GM19463 (cell line): Measurements from ENCODE around the gene GNA14.
"Not testable (repeated sequence)": the region's sequence is repeated elsewhere in the genome, so short reads cannot be mapped to it uniquely, and the experiment has no call there.

ENCODE experiments used
- ATAC-seq: cut with Tn5 transposase; IDR thresholded peaks from one replicate; pipeline ENCODE4 v1.9.1; 2021; ENCODE audit warnings: mild to moderate bottlenecking, moderate library complexity; ENCODE audit not compliant: unreplicated experiment

GNA14 gene

GRCh38 chr9:77648234-77649108, at the start of gene GNA14:
GNA14 (minus strand) TSS chr9:77648322; CDS start chr9:77647793, 529 bp downstream.
- ATAC-seq, result no peak

- no peak for ATAC-seq
Observed at GRCh38 chr9:77697238-77697984, 49.3 kb upstream of the GNA14 start.

DNA sequence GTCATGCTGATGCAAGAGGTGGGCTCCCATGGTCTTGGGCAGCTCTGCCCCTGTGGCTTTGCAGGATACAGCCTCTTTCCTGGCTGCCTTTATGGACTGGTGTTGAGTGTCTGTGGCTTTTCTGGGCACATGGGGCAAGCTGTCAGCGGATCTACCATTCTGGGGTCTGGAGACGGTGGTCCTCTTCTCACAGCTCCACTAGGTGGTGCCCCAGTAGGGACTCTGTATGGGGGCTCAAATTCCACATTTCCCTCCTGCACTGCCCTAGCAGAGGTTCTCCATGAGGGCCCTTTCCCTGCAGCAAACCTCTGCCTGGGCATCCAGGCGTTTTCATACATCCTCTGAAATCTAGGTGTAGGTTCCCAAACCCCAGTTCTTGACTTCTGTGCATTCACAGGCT, 42.6 kb upstream of the GNA14 start:
- not testable (repeated sequence) for ATAC-seq

DNA sequence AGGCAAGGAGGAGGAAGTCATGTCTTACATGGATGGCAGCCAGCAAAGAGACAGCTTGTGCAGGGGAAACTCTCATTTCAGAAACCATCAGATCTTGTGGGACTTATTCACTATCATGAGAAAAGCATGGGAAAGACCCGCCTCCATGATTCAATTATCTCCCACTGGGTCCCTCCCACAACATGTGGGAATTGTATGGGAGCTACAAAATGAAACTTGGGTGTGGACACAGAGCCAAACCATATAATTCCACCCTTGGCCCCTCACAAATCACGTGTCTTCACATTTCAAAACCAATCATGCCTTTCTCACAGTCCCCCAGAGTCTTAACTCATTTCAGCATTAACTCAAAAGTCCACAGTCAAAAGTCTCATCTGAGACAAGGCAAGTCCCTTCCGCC, 42.0 kb upstream of the GNA14 start:
- ATAC-seq, result not testable (repeated sequence)

GRCh38 chr9:77687737-77688136, 39.6 kb upstream of the GNA14 start:
- ATAC-seq, result not testable (repeated sequence)

GRCh38 chr9:77680581-77680980, 32.5 kb upstream of the GNA14 start:
- no peak for ATAC-seq

- ATAC-seq, result no peak
Observed at GRCh38 chr9:77679661-77680368, 31.7 kb upstream of the GNA14 start.

DNA sequence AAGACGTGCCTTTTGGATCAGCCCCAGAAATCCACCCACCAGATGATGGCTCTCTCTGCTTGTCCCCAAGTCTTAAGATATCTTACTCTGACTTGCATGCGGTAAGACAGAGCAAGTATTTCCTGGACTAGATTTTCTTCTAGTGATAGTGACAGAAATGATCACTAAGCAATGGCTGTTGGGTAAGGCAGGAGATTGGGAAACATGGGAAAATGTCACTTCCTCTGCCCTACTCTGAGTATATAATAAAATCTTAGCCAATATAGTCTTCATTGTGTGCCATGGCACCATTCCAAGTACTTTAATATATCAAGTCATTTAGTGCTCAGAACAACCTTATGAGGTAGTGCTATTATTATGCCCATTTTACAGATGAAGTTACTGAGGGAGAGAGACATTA, 31.0 kb upstream of the GNA14 start:
- no peak for ATAC-seq

DNA sequence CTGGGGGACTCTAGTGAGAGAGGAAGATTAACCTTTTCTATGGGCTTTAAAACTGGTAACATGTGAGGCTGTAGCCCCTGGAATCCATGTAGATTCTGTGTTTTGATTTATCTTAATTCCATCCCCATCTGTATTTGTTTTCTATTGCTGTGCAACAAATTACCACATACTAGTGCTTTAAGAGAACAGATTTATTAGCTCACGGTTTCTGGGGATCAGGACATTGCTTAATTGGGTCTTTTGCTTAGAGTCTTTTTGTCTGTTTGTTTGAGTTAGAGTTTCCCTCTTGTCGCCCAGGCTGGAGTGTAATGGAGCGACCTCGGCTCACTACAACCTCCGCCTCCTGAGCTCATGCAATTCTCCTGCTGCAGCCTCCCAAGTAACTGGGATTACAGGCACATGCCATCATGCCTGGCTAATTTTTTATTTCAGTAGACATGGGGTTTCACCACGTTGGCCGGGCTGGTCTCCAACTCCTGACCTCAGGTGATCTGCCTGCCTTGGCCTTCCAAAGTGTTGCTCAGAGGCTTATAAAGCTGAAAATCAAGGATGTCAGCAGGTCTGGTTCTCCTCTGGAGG, 29.9 kb upstream of the GNA14 start:
- ATAC-seq, result no peak

- ATAC-seq, result no peak
Observed at GRCh38 chr9:77677397-77677796, 29.3 kb upstream of the GNA14 start.

- no peak for ATAC-seq
Observed at GRCh38 chr9:77673941-77674791, 26.0 kb upstream of the GNA14 start.

DNA sequence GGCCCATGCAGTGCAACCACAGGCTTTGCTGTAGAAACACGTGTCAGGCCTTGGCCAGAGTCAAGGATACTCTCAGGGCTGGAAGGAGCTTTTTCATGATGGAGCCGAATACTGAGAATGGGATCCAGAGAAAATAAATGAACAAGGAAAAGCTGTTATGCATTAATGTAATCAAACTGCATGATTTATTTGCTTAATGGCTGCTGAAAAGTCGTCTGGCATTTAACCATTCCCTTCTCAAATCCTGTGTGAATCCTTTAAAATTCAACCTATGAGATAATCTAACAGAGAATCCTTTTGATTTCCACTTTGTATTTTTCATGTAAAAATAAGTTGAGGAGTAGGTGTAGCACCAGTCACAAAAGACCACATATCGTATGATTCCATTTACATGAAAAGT, 24.1 kb upstream of the GNA14 start:
- no peak for ATAC-seq

DNA sequence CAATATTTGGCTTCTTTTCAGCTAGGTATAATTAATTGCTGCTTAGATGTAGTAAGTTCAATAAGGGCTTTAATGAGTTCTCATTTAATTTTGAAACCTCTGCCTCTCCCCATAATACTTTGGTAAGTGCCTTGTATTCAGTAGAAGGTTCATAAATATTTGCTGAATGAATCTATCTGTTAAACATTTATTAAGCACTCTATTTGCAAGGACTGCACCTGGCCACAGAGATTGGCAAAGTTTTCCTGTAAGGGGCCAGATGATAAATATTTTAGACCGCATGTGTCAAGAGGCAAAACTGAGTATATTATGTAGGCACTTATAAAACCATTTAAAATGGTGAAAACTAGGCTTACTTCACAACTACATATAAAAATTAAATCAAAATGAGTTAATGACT, 19.0 kb upstream of the GNA14 start:
- no peak for ATAC-seq

- no peak for ATAC-seq
Observed at GRCh38 chr9:77663754-77664153, 15.6 kb upstream of the GNA14 start.

DNA sequence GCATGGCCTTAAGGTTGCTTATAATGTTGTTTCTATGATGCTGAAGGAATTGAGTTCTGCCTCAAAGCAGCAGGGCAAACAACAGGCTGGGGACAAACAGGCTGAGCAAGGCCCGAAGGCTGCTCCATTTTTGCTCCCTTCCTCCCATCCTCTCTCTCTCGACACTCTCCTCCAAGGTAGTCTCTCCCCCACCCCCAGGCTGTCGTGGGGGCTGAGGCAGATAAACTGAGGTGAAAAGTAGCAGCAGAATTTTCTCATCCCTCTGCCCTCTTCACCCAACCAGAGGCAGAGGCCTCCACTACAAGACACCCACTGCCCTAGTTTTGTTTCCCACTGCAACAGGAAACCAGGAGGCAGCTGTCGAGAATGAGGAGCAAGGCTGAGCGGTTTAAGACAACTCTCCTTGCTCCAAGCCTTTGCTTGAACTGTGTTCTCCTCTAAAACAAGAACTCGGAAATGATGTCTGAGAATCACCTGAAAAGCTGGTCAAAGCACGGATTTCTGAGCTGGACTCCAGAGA, 13.5 kb upstream of the GNA14 start:
- no peak for ATAC-seq

GRCh38 chr9:77659926-77660325, 11.8 kb upstream of the GNA14 start:
- ATAC-seq, result no peak

DNA sequence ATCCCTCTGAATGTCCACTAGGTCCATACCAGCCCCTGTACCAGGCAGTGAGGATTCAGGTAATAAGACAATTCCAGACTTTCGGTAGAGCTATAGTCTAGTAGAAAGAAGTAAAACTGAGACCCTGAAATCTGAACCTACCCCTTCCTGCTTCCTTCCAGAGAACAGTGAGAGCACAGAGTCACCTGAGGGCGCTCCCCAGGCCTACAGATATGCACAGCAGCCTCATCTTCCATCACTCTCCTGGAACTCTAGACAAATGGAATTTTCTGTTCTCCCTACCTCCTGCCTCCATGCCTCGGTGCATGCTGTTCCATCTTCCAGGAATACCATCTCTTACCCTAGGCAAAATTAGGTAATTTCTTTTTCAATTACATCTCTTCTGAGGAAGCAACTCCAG, 3.1 kb upstream of the GNA14 start:
- no peak for ATAC-seq

DNA sequence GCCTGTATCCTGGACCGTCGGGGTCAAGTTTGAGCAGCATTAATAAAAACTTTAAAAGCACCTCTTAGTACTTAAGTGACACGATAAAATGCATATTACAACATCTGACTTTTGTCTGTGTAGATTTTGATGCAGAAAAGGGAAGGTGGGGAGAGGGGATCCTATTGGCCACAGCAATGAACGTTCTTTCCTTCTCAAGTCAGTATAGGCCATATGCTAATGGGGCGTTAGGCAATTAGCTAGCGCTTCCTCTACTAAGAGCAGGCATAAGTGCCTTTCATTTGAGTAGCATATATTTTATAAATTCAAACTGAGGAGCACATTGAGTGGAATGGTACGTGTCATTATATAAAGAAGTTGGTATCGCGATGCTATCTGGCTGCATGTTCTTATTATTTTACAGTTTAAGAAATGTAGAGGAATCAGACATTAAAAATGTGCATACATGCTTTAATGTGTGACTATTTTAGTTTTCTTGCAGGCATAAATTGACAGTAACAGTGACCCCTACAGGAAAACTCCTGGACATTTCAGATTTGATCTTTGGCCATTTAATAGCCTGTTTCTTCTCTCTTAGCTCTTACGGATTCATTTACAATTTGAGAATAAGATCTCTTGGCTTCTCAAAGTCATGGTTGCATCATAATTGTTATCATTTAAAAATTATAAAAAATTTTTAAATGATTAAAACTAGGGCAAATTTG, 1.1 kb upstream of the GNA14 start:
- no peak for ATAC-seq
